T-helper 17 cell (primary cell): ENCODE results near the gene DGKA. TPM values are rescaled to one million over a fixed set of nuclear protein-coding genes. Genes with fewer than 3 reads are reported as not detected.

Experiments used
- ATAC-seq: fragments of 150-1000 bp; cut with Tn5 transposase; 2 replicates; pipeline ENCODE4 v1.10.0; 2021; ENCODE audit warnings: mild to moderate bottlenecking, moderate library complexity
- DNase-seq, 3 donors: peaks; one replicate each; pipeline versions ENCODE4 v3.0.0 to v3.0.0-alpha.2; 2020 to 2021
- H3K9me3 ChIP-seq: one replicate; pipeline ENCODE4 v1.7.0; 2013; ENCODE audit warnings: low read length, mild to moderate bottlenecking; ENCODE audit not compliant: control insufficient read depth, poor library complexity, severe bottlenecking
- H3K27ac Mint-ChIP-seq: one replicate; pipeline ENCODE4 v1.8.0; 2022; ENCODE audit warnings: mild to moderate bottlenecking, moderate library complexity, mixed read lengths
- H3K27me3 Mint-ChIP-seq: one replicate; pipeline ENCODE4 v1.8.0; 2022; ENCODE audit warnings: mixed read lengths
- H3K36me3 Mint-ChIP-seq: one replicate; pipeline ENCODE4 v1.8.0; 2022; ENCODE audit warnings: low read depth, mixed read lengths
- H3K4me1 Mint-ChIP-seq: one replicate; pipeline ENCODE4 v1.8.0; 2022; ENCODE audit warnings: mild to moderate bottlenecking, mixed read lengths
- H3K4me3 Mint-ChIP-seq: one replicate; pipeline ENCODE4 v1.8.0; 2022; ENCODE audit warnings: mild to moderate bottlenecking, moderate library complexity, mixed read lengths
- total RNA-seq, 4 donors: library from RNA in 2 of 4; stranded (reverse) in 2 of 4; gene quantifications; one replicate each; pipeline ENCODE4 v1.2.3 and lab custom pipeline; 2022 to 2026

The DGKA gene
- total RNA-seq, 2 donors from 2014 or later, result 870 to 1,080 TPM

DNA sequence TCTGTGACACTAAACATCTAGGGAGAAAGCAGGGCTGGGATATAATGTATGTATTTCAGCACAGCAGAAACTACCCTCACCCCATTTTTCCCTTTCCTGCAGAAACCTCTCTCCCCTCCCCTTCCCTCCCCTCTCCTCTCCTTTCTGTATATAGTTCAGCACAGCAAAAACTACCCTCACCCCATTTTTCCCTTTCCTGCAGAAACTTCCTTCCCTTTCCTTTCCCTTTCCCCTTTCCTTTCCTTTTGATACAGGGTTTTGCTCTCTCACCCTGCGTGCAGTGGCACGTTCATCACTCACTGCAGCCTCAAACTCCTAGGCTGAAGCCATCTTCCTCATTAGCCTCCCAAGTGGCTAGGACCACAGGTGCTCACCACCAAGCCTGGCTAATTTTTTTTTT, 32.8 kb downstream of the DGKA start:
- H3K4me3 Mint-ChIP-seq, result no peak overlapping the region

DNA sequence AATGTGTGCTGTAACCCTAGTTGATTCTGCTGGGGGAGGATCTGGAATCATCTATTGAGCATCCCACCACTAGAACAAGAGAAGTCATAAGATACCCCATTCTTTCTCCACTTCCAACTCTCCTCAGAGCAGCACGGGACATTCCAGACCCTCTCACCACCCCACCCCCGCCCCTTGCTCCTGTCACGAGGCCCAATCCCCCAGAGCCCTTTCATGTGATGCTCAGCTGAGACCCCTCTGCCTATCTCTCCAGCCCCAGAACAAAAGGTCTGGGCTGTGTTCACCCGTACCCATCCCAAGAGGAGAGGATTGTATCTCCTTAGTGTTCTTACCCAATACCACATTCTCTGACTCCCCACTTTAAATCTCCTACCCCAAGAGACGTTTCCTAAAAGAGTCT, 34.3 kb downstream of the DGKA start:
- Mint-ChIP-seq H3K4me1 (peaks cover 26% of the 10 kb centered on the region), H3K4me3 (no peak overlapping the region), H3K27ac (peak overlapping the region; percentile 94), H3K36me3 (no peaks in the 10 kb centered on the region), H3K27me3 (no peaks in the 10 kb centered on the region)
- no peaks in the 10 kb centered on the region for H3K9me3 ChIP-seq
- DNase-seq (no peak), ATAC-seq (no peak)

More for the DNA sequence above, 32.8 kb downstream of the DGKA start:
- H3K4me1 Mint-ChIP-seq, result peaks cover 26% of the 10 kb centered on the region
- H3K36me3 Mint-ChIP-seq, result no peaks in the 10 kb centered on the region
- H3K27ac Mint-ChIP-seq, result no peak overlapping the region
- ATAC-seq (no peak), DNase-seq (no peak)
- no peaks in the 10 kb centered on the region for H3K27me3 Mint-ChIP-seq
- no peaks in the 10 kb centered on the region for H3K9me3 ChIP-seq

- ATAC-seq, result no peak
- H3K27ac Mint-ChIP-seq, result peak within 1 kb of the TSS; percentile 94
- H3K27me3 Mint-ChIP-seq, result no peaks in the 10 kb centered on the region
- H3K4me1 Mint-ChIP-seq, result peaks cover 26% of the 10 kb centered on the region
- H3K9me3 ChIP-seq, result no peaks in the 10 kb centered on the region
- H3K36me3 Mint-ChIP-seq, result no peaks in the 10 kb centered on the region
- peak within 1 kb of the TSS; percentile 94 for H3K4me3 Mint-ChIP-seq
- DNase-seq, result no peak
These were observed 35.0 kb downstream of the DGKA start, which contains the start of gene PMEL for GRCh38 chr12:55965941-55966407. PMEL (minus strand) TSS chr12:55966042; CDS start chr12:55966011, 31 bp downstream.

DNA sequence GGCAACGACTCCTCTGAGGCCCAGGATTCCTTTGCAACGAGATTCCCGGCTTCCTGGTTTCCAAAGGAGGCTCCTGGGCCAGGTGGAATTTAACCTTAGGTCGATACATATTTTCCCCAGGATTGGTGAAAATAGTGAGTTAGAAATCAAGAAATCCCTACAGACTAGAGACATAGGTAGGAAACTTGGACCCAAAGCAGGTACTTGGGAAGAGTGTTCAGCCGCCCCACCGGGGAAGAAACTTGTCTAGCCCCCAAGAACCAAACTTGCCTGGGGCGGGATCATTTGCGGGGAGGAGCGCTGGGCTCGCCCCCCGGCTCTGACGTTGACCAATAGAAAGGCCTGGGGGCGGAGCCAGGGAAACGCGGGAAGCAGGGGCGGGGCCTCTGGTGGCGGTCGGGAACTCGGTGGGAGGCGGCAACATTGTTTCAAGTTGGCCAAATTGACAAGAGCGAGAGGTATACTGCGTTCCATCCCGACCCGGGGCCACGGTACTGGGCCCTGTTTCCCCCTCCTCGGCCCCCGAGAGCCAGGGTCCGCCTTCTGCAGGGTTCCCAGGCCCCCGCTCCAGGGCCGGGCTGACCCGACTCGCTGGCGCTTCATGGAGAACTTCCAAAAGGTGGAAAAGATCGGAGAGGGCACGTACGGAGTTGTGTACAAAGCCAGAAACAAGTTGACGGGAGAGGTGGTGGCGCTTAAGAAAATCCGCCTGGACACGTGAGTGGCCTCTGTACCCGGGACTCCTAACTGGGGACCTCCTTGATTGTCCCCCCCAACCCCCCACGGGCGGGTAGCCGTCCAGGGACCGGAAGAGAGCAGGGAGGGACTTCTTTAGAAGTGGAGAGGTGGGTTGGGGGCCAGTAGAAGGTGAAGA, 35.7 kb downstream of the DGKA start, which contains the start of gene CDK2:
Gene CDK2, plus strand, starts transcription at position 423 of the 874 bp plus-strand sequence. Its CDS starts 179 bp downstream, at position 602.
- Mint-ChIP-seq H3K27ac (peak within 1 kb of the TSS; percentile 94), H3K36me3 (no peaks in the 10 kb centered on the region)

GRCh38 chr12:55969356-55969755, 38.4 kb downstream of the DGKA start:
- ATAC-seq, result no peak
- H3K4me3 Mint-ChIP-seq, result no peak overlapping the region
- no peak for DNase-seq
- H3K36me3 Mint-ChIP-seq, result no peaks in the 10 kb centered on the region
- H3K4me1 Mint-ChIP-seq, result peaks cover 28% of the 10 kb centered on the region
- no peak overlapping the region for H3K27ac Mint-ChIP-seq
- no peaks in the 10 kb centered on the region for H3K27me3 Mint-ChIP-seq
- no peaks in the 10 kb centered on the region for H3K9me3 ChIP-seq

More for the DNA sequence above, 35.7 kb downstream of the DGKA start, which contains the start of gene CDK2:
- no peaks in the 10 kb centered on the region for H3K27me3 Mint-ChIP-seq
- peaks cover 26% of the 10 kb centered on the region for H3K4me1 Mint-ChIP-seq
- H3K9me3 ChIP-seq, result no peaks in the 10 kb centered on the region
- peak; percentile 67 to 87 (median 83) for DNase-seq
- ATAC-seq, result peak; percentile 98
- H3K4me3 Mint-ChIP-seq, result peak within 1 kb of the TSS; percentile 94

- H3K27ac Mint-ChIP-seq, result no peak overlapping the region
- no peaks in the 10 kb centered on the region for H3K9me3 ChIP-seq
- H3K4me3 Mint-ChIP-seq, result no peak overlapping the region
- H3K27me3 Mint-ChIP-seq, result no peaks in the 10 kb centered on the region
- no peak for ATAC-seq
- no peak for DNase-seq
- peaks cover 24% of the 10 kb centered on the region for H3K4me1 Mint-ChIP-seq
- no peaks in the 10 kb centered on the region for H3K36me3 Mint-ChIP-seq
These were observed 39.8 kb downstream of the DGKA start for GRCh38 chr12:55970775-55971174.

GRCh38 chr12:55972042-55972441, 41.1 kb downstream of the DGKA start:
- DNase-seq, result no peak
- no peak overlapping the region for H3K27ac Mint-ChIP-seq
- H3K4me3 Mint-ChIP-seq, result no peak overlapping the region
- H3K36me3 Mint-ChIP-seq, result no peaks in the 10 kb centered on the region
- H3K9me3 ChIP-seq, result no peaks in the 10 kb centered on the region
- H3K27me3 Mint-ChIP-seq, result no peaks in the 10 kb centered on the region
- H3K4me1 Mint-ChIP-seq, result peaks cover 17% of the 10 kb centered on the region
- ATAC-seq, result no peak

DNA sequence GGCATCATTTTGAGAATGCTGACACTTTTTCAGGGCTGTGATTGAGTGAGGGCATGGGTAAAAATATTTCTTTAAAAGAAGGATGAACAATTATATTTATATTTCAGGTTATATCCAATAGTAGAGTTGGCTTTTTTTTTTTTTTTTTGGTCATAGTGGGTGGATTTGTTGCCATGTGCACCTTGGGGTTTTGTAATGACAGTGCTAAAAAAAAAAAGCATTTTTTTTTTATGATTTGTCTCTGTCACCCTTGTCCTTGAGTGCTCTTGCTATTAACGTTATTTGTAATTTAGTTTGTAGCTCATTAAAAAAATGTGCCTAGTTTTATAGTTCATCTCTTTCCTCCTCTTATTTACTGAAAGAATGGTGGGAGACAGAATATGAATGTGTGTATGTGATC, 41.5 kb downstream of the DGKA start:
- no peaks in the 10 kb centered on the region for H3K36me3 Mint-ChIP-seq
- peaks cover 14% of the 10 kb centered on the region for H3K4me1 Mint-ChIP-seq
- no peak overlapping the region for H3K4me3 Mint-ChIP-seq
- H3K27me3 Mint-ChIP-seq, result no peaks in the 10 kb centered on the region
- DNase-seq, result no peak
- H3K27ac Mint-ChIP-seq, result no peak overlapping the region
- ATAC-seq, result no peak
- no peaks in the 10 kb centered on the region for H3K9me3 ChIP-seq

DNA sequence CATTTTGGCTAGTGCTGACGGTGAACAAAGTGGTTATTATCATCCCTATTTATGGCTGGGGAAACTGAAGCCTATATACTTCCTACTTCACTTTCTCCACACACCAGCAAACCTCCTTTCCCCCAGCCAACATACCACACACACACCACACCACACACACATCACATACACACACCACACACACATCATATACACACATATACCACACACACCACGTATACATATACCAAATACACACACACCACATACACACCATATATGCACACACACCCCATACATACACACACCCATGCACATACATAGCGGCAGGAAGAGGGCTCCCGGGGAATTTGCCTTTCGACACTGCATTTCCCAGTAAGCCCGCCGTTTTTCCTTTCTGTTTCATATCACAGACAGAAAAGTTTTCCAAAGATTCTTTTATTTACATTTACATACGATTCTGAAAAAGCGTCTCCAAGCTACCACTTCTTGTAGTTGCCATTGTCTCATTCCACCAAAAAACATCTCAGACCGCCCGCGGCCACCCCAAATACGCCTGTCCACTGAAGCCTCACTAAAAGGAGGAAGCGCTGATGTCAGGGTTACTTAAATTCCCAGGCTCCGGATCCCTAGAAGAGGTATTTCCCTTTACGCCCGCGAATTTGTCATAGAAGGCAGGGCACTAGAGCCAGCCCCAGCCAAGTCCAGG, 42.1 kb downstream of the DGKA start:
- H3K36me3 Mint-ChIP-seq, result no peaks in the 10 kb centered on the region
- no peaks in the 10 kb centered on the region for H3K9me3 ChIP-seq
- no peak overlapping the region for H3K4me3 Mint-ChIP-seq
- no peaks in the 10 kb centered on the region for H3K27me3 Mint-ChIP-seq
- H3K27ac Mint-ChIP-seq, result no peak overlapping the region
- ATAC-seq (no peak), DNase-seq (no peak)
- H3K4me1 Mint-ChIP-seq, result peaks cover 13% of the 10 kb centered on the region

DNA sequence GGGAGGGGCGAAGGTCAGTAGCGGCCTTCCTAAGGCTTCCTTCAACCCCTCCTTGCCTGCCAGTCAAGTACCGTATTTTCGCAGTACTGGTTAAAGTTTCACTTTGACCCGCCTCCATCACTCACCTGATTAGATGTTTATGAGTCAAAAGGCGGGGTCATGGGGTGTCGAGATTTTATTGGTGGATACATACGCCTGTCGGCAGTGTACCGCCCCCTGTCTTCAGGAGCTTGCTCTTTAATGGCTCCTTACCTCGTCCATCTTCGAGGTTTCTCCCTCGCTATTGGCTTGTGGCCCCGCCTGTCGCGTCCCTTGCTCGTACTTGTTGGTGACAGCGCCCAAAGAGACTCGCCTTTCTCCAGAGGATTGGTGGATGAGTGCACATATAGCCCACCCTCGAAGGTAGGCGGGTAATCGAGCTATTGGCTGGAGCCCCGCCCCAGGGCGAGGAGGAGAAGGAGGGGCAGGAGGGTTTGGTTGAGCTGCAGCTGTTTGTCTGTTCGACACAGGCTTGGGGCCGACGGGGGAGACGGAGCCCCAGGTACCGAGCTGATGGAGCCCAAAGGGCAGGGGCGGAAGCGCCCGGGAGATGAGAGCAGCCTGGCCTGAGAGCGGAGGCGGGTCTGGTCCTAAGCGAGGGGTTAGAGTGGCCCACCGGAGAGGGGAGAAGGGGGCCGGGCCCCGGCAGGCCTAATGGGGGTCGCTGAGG, 42.8 kb downstream of the DGKA start, which contains the start of gene RAB5B:
Gene RAB5B, plus strand, starts transcription at position 480 of the 709 bp plus-strand sequence. CDS start 12,883 bp downstream, outside the sequence.
- H3K36me3 Mint-ChIP-seq, result no peaks in the 10 kb centered on the region

GRCh38 chr12:55974308-55974730, 43.4 kb downstream of the DGKA start:
- no peaks in the 10 kb centered on the region for H3K27me3 Mint-ChIP-seq
- ATAC-seq, result no peak
- DNase-seq, result no peak
- no peak overlapping the region for H3K27ac Mint-ChIP-seq
- H3K4me3 Mint-ChIP-seq, result no peak overlapping the region
- H3K36me3 Mint-ChIP-seq, result no peaks in the 10 kb centered on the region
- H3K9me3 ChIP-seq, result no peaks in the 10 kb centered on the region
- H3K4me1 Mint-ChIP-seq, result peaks cover 19% of the 10 kb centered on the region

More for the DNA sequence above, 42.8 kb downstream of the DGKA start, which contains the start of gene RAB5B:
- peak; percentile 92 to 96 (median 93) for DNase-seq
- peaks cover 15% of the 10 kb centered on the region for H3K4me1 Mint-ChIP-seq
- H3K4me3 Mint-ChIP-seq, result no peak within 1 kb of the TSS
- H3K9me3 ChIP-seq, result no peaks in the 10 kb centered on the region
- ATAC-seq, result peak; percentile 88
- no peak within 1 kb of the TSS for H3K27ac Mint-ChIP-seq
- H3K27me3 Mint-ChIP-seq, result no peaks in the 10 kb centered on the region

GRCh38 chr12:55978393-55978792, 47.4 kb downstream of the DGKA start:
- Mint-ChIP-seq H3K36me3 (no peaks in the 10 kb centered on the region), H3K27me3 (no peaks in the 10 kb centered on the region), H3K4me3 (no peak overlapping the region), H3K4me1 (peaks cover 23% of the 10 kb centered on the region), H3K27ac (peak overlapping the region; percentile 84)
- no peaks in the 10 kb centered on the region for H3K9me3 ChIP-seq
- ATAC-seq (no peak), DNase-seq (no peak)
